Natural killer cell treated with Interleukin-12 subunit alpha and Interleukin-12 subunit beta and Interleukin-15 and Interleukin-18, amount 100 ng/mL, for 72 hours (primary cell): ENCODE results near the gene FHIT. TPM values are rescaled to one million over a fixed set of nuclear protein-coding genes. Genes with fewer than 3 reads are reported as not detected.
"Not testable (repeated sequence)": the region's sequence is repeated elsewhere in the genome, so short reads cannot be mapped to it uniquely, and the experiment has no call there.

ENCODE experiments used
- ATAC-seq, 2 donors: fragments of 150-1000 bp; cut with Tn5 transposase in 1 of 2; sonication (Bioruptor Pico), chemical (Tn5 transposase) in 1 of 2; 2 replicates each; pipeline ENCODE4 v1.10.0; 2021
- DNase-seq: peaks from one replicate; pipeline ENCODE4 v3.0.0; 2022; ENCODE audit warnings: low spot score
- H3K27ac Mint-ChIP-seq, 2 donors: 1 replicate in 1 of 2; 2 replicates in 1 of 2; pipeline ENCODE4 v1.8.0; 2022; ENCODE audit warnings: mixed read lengths in 2 of 2, mild to moderate bottlenecking in 1 of 2, moderate library complexity in 1 of 2
- H3K27me3 Mint-ChIP-seq, 2 donors: 1 replicate in 1 of 2; 2 replicates in 1 of 2; pipeline ENCODE4 v1.8.0; 2022; ENCODE audit warnings: mixed read lengths in 2 of 2
- H3K36me3 Mint-ChIP-seq: one replicate; pipeline ENCODE4 v1.8.0; 2022; ENCODE audit warnings: mixed read lengths
- H3K4me1 Mint-ChIP-seq, 2 donors: 1 replicate in 1 of 2; 2 replicates in 1 of 2; pipeline ENCODE4 v1.8.0; 2022; ENCODE audit warnings: low read depth in 2 of 2, mixed read lengths in 2 of 2, mild to moderate bottlenecking in 1 of 2
- H3K4me3 Mint-ChIP-seq: one replicate; pipeline ENCODE4 v1.8.0; 2022; ENCODE audit warnings: mixed read lengths
- H3K9me3 Mint-ChIP-seq: 2 replicates; pipeline ENCODE4 v1.8.0; 2022; ENCODE audit warnings: mixed read lengths
- total RNA-seq, 2 donors: library from RNA; stranded (reverse); gene quantifications; one replicate each; pipeline ENCODE4 v1.2.3, GENCODE V29; 2022

Gene FHIT
- total RNA-seq, 2 donors from 2014 or later: 2.4 to 3.0 TPM

- Mint-ChIP-seq H3K9me3 (peaks cover 6% of the 10 kb centered on the region), H3K36me3 (no peaks in the 10 kb centered on the region), H3K27ac (no peak overlapping the region), H3K27me3 (no peaks in the 10 kb centered on the region), H3K4me1 (no peaks in the 10 kb centered on the region), H3K4me3 (no peak overlapping the region)
- ATAC-seq (no peak), DNase-seq (no peak)
Measured at GRCh38 chr3:61035573-61035972, 215.7 kb downstream of the FHIT start.

GRCh38 chr3:61032991-61033390, 218.3 kb downstream of the FHIT start:
- no peak for ATAC-seq
- Mint-ChIP-seq H3K27me3 (no peaks in the 10 kb centered on the region), H3K27ac (no peak overlapping the region), H3K9me3 (peaks cover 3% of the 10 kb centered on the region), H3K36me3 (no peaks in the 10 kb centered on the region), H3K4me3 (no peak overlapping the region), H3K4me1 (no peaks in the 10 kb centered on the region)
- DNase-seq: no peak

DNA sequence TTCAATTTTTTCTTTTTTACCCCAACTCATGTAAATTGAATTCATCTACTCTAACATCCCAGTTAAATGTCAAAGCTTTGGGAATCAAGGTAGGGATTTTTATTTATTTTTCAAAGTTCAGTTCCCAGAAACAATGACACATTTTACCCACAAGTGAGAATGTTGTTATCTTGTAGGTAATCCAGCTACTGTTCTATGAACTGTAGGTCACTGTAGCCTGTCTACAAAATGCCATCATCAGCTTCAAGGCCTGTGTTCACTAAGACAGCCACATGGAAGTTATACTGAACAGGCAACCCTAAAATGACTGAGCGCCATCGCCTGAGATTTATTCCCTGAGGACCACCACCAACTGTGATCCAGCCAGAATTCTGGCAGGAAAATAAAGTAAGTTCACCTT, 219.7 kb downstream of the FHIT start:
- Mint-ChIP-seq H3K36me3 (no peaks in the 10 kb centered on the region), H3K27me3 (no peaks in the 10 kb centered on the region), H3K9me3 (peaks cover 3% of the 10 kb centered on the region), H3K27ac (no peak overlapping the region), H3K4me1 (no peaks in the 10 kb centered on the region), H3K4me3 (no peak overlapping the region)
- DNase-seq: no peak
- ATAC-seq: no peak

GRCh38 chr3:61030469-61031035, 220.7 kb downstream of the FHIT start:
- Mint-ChIP-seq H3K4me3 (no peak overlapping the region), H3K9me3 (no peaks in the 10 kb centered on the region), H3K27me3 (no peaks in the 10 kb centered on the region), H3K4me1 (no peaks in the 10 kb centered on the region), H3K36me3 (no peaks in the 10 kb centered on the region), H3K27ac (no peak overlapping the region)
- DNase-seq (no peak), ATAC-seq (no peak)

GRCh38 chr3:61029194-61029593, 222.1 kb downstream of the FHIT start:
- H3K4me3 Mint-ChIP-seq: no peak overlapping the region
- ATAC-seq (no peak), DNase-seq (no peak)
- H3K36me3 Mint-ChIP-seq: no peaks in the 10 kb centered on the region
- no peak overlapping the region for H3K27ac Mint-ChIP-seq
- no peaks in the 10 kb centered on the region for H3K27me3 Mint-ChIP-seq
- no peaks in the 10 kb centered on the region for H3K4me1 Mint-ChIP-seq
- H3K9me3 Mint-ChIP-seq: no peaks in the 10 kb centered on the region

DNA sequence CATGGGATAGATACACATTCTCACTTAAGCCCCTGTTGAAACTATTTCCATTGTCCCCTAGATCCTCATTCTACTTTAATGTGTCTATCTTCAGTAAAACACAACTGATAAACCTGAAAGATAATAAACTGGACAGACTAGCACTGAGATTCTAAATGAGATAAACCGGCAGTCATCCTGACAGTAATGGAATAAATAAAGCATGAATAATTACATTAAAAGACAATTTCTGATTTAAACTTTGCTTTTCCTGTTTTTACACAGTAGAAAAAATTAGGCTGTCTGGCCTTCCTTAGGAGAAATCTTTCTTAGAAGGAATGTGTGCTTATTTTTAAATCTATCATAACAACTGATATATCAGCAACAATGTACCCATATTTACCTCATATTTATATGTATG, 232.4 kb downstream of the FHIT start:
- Mint-ChIP-seq H3K9me3 (peaks cover 14% of the 10 kb centered on the region), H3K27ac (no peak overlapping the region), H3K4me3 (no peak overlapping the region), H3K4me1 (no peaks in the 10 kb centered on the region), H3K36me3 (peaks cover 13% of the 10 kb centered on the region), H3K27me3 (no peaks in the 10 kb centered on the region)
- DNase-seq: no peak
- no peak for ATAC-seq

- H3K4me3 Mint-ChIP-seq, ATAC-seq, DNase-seq, H3K36me3 Mint-ChIP-seq, H3K27me3 Mint-ChIP-seq, H3K9me3 Mint-ChIP-seq, H3K27ac Mint-ChIP-seq, H3K4me1 Mint-ChIP-seq: not testable (repeated sequence)
Measured at GRCh38 chr3:61017028-61017427, 234.2 kb downstream of the FHIT start.

- Mint-ChIP-seq H3K4me1 (no peaks in the 10 kb centered on the region), H3K4me3 (no peak overlapping the region), H3K27ac (no peak overlapping the region), H3K36me3 (no peaks in the 10 kb centered on the region), H3K9me3 (peaks cover 3% of the 10 kb centered on the region), H3K27me3 (no peaks in the 10 kb centered on the region)
- DNase-seq (no peak), ATAC-seq (no peak)
Measured at GRCh38 chr3:61015859-61016258, 235.4 kb downstream of the FHIT start.

DNA sequence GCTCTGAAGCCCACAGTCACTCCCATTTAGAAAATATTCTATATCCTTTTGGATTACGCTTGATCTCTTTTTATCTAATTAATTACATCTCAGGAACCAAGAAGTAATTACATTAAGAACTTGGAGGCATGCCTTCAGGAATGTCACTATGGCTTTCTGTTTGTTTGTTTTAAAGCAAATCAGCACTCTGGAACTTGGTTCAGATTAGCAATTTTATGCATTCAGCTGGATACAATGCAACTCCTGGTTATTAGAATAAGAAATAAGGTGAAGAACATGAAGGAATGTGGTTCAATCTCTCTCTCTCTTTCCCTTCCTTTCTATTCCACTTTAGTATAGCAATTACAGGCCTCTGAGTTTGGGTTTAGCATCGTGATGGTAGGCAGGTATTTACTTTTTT, 235.8 kb downstream of the FHIT start:
- H3K36me3 Mint-ChIP-seq: no peaks in the 10 kb centered on the region
- no peak for ATAC-seq
- H3K9me3 Mint-ChIP-seq: no peaks in the 10 kb centered on the region
- no peak overlapping the region for H3K27ac Mint-ChIP-seq
- no peaks in the 10 kb centered on the region for H3K4me1 Mint-ChIP-seq
- no peak overlapping the region for H3K4me3 Mint-ChIP-seq
- DNase-seq: no peak
- no peaks in the 10 kb centered on the region for H3K27me3 Mint-ChIP-seq

GRCh38 chr3:61008998-61009380, 242.3 kb downstream of the FHIT start:
- H3K36me3 Mint-ChIP-seq: no peaks in the 10 kb centered on the region
- H3K27ac Mint-ChIP-seq: no peak overlapping the region
- DNase-seq: no peak
- no peak for ATAC-seq
- no peaks in the 10 kb centered on the region for H3K4me1 Mint-ChIP-seq
- H3K4me3 Mint-ChIP-seq: no peak overlapping the region
- no peaks in the 10 kb centered on the region for H3K27me3 Mint-ChIP-seq
- no peaks in the 10 kb centered on the region for H3K9me3 Mint-ChIP-seq

DNA sequence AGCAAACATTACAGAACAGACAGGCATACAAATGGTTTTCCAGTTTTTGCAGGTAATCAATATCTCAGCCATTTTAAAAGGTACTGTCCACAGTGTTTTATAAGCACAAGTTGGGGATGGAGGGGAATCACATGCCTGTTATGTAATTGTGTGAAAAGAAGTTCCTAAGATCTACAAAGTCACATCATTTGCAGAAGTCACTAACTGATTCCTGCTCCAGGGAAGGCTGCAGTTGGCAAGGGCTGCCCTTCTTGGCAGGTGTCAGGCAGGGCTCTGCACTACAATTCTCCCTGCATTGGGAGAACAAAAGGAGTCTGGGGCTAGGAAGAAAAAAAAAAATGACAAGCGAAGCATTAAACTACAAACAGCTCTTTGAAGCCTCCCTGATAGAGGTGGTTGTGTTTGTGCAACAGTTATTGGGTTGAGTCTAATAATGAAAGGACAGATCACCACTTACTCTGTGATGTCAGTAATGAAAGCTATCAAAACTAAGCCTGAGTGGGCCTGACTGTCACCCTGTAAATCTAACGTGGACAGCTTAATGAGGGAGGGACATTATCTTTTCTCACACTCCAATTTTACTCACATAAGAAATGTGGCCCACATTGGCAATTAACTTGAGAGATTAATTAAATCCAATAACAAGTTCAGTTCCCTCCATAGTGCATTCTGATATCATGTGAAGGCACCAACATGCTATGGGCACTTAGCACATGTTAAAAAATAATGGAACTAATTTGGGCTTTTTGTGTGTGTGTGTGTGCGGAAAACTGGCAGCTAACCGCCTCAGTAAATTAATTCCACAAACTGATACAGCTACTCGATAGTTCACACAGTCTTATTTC, 242.9 kb downstream of the FHIT start:
- H3K27ac Mint-ChIP-seq: no peak overlapping the region
- no peaks in the 10 kb centered on the region for H3K9me3 Mint-ChIP-seq
- no peak for DNase-seq
- no peaks in the 10 kb centered on the region for H3K36me3 Mint-ChIP-seq
- no peak for ATAC-seq
- H3K4me1 Mint-ChIP-seq: no peaks in the 10 kb centered on the region
- no peaks in the 10 kb centered on the region for H3K27me3 Mint-ChIP-seq
- H3K4me3 Mint-ChIP-seq: no peak overlapping the region

DNA sequence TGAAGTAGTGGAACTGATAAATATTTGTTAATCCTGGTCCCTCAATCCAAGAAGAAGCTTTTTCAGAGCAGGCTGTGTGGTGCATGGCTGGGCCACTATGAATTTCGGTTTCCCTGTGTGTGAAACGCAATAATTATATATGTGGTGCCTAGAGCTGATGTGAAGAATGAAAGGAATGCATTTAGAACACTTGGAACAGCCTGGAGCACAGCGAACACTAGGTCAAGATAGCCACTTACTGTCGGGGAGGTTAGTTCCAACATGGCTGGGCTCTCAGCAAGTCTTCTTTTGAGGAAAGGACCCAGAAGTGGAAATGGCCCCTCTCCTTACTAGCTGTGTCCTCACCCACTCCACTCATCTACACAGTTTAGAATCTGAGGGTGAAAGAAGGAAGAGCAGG, 245.7 kb downstream of the FHIT start:
- no peaks in the 10 kb centered on the region for H3K36me3 Mint-ChIP-seq
- H3K27me3 Mint-ChIP-seq: no peaks in the 10 kb centered on the region
- no peaks in the 10 kb centered on the region for H3K4me1 Mint-ChIP-seq
- no peak overlapping the region for H3K27ac Mint-ChIP-seq
- no peaks in the 10 kb centered on the region for H3K9me3 Mint-ChIP-seq
- ATAC-seq (no peak), DNase-seq (no peak)
- no peak overlapping the region for H3K4me3 Mint-ChIP-seq

GRCh38 chr3:60998858-60999257, 252.4 kb downstream of the FHIT start:
- H3K4me1 Mint-ChIP-seq: no peaks in the 10 kb centered on the region
- no peak overlapping the region for H3K4me3 Mint-ChIP-seq
- no peak overlapping the region for H3K27ac Mint-ChIP-seq
- no peaks in the 10 kb centered on the region for H3K9me3 Mint-ChIP-seq
- ATAC-seq (no peak), DNase-seq (no peak)
- H3K36me3 Mint-ChIP-seq: peaks cover 4% of the 10 kb centered on the region
- no peaks in the 10 kb centered on the region for H3K27me3 Mint-ChIP-seq

- Mint-ChIP-seq H3K4me1 (no peaks in the 10 kb centered on the region), H3K4me3 (no peak overlapping the region), H3K36me3 (peaks cover 4% of the 10 kb centered on the region), H3K27ac (no peak overlapping the region), H3K9me3 (peaks cover 3% of the 10 kb centered on the region), H3K27me3 (no peaks in the 10 kb centered on the region)
- DNase-seq (no peak), ATAC-seq (no peak)
Measured at GRCh38 chr3:60992395-60992794, 258.9 kb downstream of the FHIT start.

DNA sequence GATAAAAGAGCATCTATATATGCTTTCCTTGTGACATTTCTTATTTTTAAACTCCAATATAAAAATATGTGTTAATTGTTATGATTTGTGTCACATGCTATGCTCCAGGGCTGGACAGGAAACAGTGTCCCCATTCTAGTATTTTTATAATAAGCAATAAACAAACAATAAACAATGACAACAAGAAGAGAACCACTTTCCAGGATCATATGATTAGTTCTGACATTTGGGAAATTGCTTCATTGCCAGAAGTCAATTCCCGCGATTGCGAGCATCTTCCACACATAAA, 260.9 kb downstream of the FHIT start:
- Mint-ChIP-seq H3K4me1 (no peaks in the 10 kb centered on the region), H3K4me3 (no peak overlapping the region), H3K27ac (no peak overlapping the region), H3K9me3 (peaks cover 6% of the 10 kb centered on the region), H3K27me3 (no peaks in the 10 kb centered on the region), H3K36me3 (peaks cover 4% of the 10 kb centered on the region)
- DNase-seq: no peak
- ATAC-seq: no peak
